ENCODE measurements around the gene SCN5A. TPM values are rescaled to one million over a fixed set of nuclear protein-coding genes. Genes with fewer than 3 reads are reported as not detected.

Gene SCN5A
- total and polyA plus RNA-seq, 2 experiments from 2014 or later: 0.97 to 1.3 TPM

DNA sequence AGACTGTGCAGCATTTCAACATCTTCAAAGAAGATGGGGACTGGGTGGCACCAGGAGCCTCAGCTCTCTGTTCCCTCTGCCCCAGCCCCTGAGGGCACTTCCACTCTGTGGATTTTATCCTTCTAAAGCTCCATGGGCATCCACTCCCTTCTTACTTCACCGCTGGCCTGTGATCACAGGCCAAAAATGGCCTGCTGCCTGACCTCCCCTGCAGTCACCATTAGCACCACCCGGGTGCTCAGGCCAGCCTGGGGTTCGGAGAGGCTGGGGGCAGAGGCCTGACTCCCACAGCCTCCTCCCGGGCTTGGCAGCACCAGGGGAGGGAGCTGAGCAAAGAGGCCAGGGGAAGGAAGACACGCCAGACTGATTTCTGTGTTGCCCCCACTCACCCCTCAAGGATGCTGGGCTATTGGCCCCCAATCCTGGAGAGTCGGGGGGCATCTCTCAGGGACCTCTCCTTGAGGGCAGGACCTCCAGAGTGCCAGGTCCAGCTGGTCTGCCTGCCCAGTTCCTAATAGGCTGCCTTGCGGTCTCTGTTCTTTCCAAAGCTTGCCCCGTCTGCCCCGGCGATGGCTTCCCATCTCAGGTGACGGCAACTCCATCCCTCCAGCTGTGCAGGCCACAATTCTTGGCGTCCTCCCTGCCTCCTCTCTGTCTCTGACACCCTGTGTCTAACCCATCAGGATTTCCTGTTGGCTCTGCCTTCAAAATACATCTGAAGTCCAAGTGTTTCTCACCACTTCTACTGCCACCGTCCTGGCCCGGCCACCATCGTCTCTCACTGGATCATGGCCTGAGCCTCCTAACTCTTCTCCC lies 86.2 kb downstream of the SCN5A start:
- 93% methylated on average over 15 of the region's 15 CpGs for WGBS (ENCODE audit: low lambda C conversion rate, missing lambda C conversion rate)
- H3K79me2 ChIP-seq: no peaks in the 10 kb centered on the region
- H4K20me1 ChIP-seq (ENCODE audit: insufficient read depth, poor library complexity, severe bottlenecking): no peaks in the 10 kb centered on the region
- H3K36me3 ChIP-seq (replicated peaks; ENCODE audit: insufficient read depth, low read depth): no peaks in the 10 kb centered on the region
- H3K4me3 ChIP-seq: no peak overlapping the region
- no peak for DNase-seq (ENCODE audit: low spot score)
- no peak overlapping the region for H3K4me2 ChIP-seq
- H3K4me1 ChIP-seq (ENCODE audit: insufficient read depth): no peaks in the 10 kb centered on the region
- H3K9me3 ChIP-seq (ENCODE audit: low read depth): no peaks in the 10 kb centered on the region
- TF ChIP-seq, protein P1, sequence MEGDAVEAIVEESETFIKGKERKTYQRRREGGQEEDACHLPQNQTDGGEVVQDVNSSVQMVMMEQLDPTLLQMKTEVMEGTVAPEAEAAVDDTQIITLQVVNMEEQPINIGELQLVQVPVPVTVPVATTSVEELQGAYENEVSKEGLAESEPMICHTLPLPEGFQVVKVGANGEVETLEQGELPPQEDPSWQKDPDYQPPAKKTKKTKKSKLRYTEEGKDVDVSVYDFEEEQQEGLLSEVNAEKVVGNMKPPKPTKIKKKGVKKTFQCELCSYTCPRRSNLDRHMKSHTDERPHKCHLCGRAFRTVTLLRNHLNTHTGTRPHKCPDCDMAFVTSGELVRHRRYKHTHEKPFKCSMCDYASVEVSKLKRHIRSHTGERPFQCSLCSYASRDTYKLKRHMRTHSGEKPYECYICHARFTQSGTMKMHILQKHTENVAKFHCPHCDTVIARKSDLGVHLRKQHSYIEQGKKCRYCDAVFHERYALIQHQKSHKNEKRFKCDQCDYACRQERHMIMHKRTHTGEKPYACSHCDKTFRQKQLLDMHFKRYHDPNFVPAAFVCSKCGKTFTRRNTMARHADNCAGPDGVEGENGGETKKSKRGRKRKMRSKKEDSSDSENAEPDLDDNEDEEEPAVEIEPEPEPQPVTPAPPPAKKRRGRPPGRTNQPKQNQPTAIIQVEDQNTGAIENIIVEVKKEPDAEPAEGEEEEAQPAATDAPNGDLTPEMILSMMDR (IDR thresholded peaks at IDR 0.05; ENCODE audit: poor library complexity): no peak
- TF ChIP-seq EZH2 (IDR thresholded peaks at IDR 0.05; ENCODE audit: borderline replicate concordance): no peak
- TF ChIP-seq EZH2phosphoT487 (IDR thresholded peaks at IDR 0.05; ENCODE audit: low read depth, severe bottlenecking, unreplicated experiment): no peak
- H3K9me2 ChIP-seq (replicated peaks; ENCODE audit: insufficient read depth): no peaks in the 10 kb centered on the region
- no peaks in the 10 kb centered on the region for H3K27me3 ChIP-seq
- H2AFZ ChIP-seq: no peak overlapping the region
- no peak overlapping the region for H3K27ac ChIP-seq

DNA sequence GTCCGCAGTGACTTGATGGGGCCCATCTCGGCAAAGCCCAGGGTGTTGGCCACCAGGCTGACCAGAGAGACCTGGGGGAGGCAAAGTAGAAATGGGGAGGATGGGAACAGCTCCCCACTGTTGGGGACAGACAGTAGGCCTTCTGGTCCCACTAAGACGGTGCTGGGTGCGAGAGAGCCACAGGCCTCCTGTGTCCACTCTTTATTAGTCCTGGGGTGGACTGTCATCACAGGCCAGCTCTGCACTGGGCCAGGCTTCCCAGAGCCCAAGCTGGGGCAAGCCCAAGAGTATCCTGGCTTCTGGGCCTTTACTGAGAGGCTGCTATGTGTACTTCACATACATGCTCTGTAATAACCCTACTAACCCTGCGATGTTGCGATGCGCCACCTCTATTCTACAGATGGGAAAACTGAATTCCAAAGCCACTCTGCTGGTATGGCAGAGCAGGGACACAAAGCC lies 87.0 kb downstream of the SCN5A start:
- H3K79me2 ChIP-seq: no peaks in the 10 kb centered on the region
- no peak for TF ChIP-seq EZH2 (IDR thresholded peaks at IDR 0.05; ENCODE audit: borderline replicate concordance)
- no peak for TF ChIP-seq EZH2phosphoT487 (IDR thresholded peaks at IDR 0.05; ENCODE audit: low read depth, severe bottlenecking, unreplicated experiment)
- TF ChIP-seq, protein P1 (IDR thresholded peaks at IDR 0.05; ENCODE audit: poor library complexity): no peak
- no peaks in the 10 kb centered on the region for H3K9me3 ChIP-seq (ENCODE audit: low read depth)
- no peaks in the 10 kb centered on the region for H3K9me2 ChIP-seq (replicated peaks; ENCODE audit: insufficient read depth)
- WGBS (ENCODE audit: low lambda C conversion rate, missing lambda C conversion rate): 98% methylated on average over 7 of the region's 7 CpGs
- H3K4me2 ChIP-seq: no peak overlapping the region
- no peak overlapping the region for H3K27ac ChIP-seq
- H3K4me1 ChIP-seq (ENCODE audit: insufficient read depth): no peaks in the 10 kb centered on the region
- no peak overlapping the region for H2AFZ ChIP-seq
- DNase-seq (ENCODE audit: low spot score): no peak
- H3K36me3 ChIP-seq (replicated peaks; ENCODE audit: insufficient read depth, low read depth): no peaks in the 10 kb centered on the region
- no peaks in the 10 kb centered on the region for H4K20me1 ChIP-seq (ENCODE audit: insufficient read depth, poor library complexity, severe bottlenecking)
- H3K27me3 ChIP-seq: no peaks in the 10 kb centered on the region
- H3K4me3 ChIP-seq: no peak overlapping the region

DNA sequence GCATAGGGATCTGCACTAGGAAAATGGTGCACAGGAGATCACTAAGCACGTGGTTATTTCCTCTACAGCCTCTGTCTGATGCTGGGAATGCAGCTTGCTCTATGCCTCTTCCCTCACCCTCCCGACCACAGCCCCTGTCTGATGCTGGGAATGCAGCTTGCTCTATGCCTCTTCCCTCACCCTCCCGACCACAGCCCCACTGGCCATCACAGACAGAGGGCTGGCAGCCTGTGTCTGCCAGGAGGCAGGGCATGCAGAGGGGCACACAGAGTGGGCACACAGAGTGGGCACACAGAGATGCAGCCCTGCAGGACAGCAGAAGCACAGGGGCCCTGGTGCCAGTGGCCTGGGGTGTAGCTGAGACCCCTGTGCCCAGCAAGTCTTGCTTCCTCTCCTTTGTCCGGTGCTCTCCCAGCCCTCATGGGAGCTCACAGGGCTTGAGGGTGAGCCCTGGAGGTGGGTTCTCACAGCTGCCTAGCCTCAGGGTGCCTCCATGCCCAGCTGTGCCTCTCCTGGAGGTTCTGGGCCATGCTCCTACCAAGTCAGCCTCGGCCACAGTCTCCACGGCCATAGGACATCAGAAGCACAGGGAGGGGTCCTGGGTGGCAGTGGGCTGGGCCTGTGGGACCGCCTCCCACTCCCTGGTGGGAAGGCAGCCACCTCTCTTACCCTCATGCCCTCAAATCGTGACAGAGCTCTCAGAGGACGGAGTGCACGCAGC lies 87.6 kb downstream of the SCN5A start:
- TF ChIP-seq EZH2 (IDR thresholded peaks at IDR 0.05; ENCODE audit: borderline replicate concordance) (no peak), EZH2phosphoT487 (IDR thresholded peaks at IDR 0.05; ENCODE audit: low read depth, severe bottlenecking, unreplicated experiment) (no peak)
- TF ChIP-seq, protein P1 (IDR thresholded peaks at IDR 0.05; ENCODE audit: poor library complexity): no peak
- DNase-seq (ENCODE audit: low spot score): no peak
- Histone ChIP-seq H3K9me3 (ENCODE audit: low read depth) (no peaks in the 10 kb centered on the region), H4K20me1 (ENCODE audit: insufficient read depth, poor library complexity, severe bottlenecking) (no peaks in the 10 kb centered on the region), H3K79me2 (no peaks in the 10 kb centered on the region), H3K36me3 (replicated peaks; ENCODE audit: insufficient read depth, low read depth) (no peaks in the 10 kb centered on the region), H3K27me3 (no peaks in the 10 kb centered on the region), H2AFZ (no peak overlapping the region), H3K4me2 (no peak overlapping the region), H3K9me2 (replicated peaks; ENCODE audit: insufficient read depth) (no peaks in the 10 kb centered on the region), H3K27ac (no peak overlapping the region), H3K4me3 (no peak overlapping the region), H3K4me1 (ENCODE audit: insufficient read depth) (no peaks in the 10 kb centered on the region)
- 80% methylated on average over 10 of the region's 10 CpGs for WGBS (ENCODE audit: low lambda C conversion rate, missing lambda C conversion rate)

Measured in hepatocyte (in vitro differentiated cells).